ENCODE measurements around the gene PHF2.

- TF ChIP-seq CTCF (conservative IDR thresholded peaks at IDR 0.05; ENCODE audit: low read length) (no peak), EZH2phosphoT487 (IDR thresholded peaks at IDR 0.05; ENCODE audit: borderline replicate concordance) (no peak)
Measured at GRCh38 chr9:93636172-93636661, 59.8 kb downstream of the PHF2 start.
